H1 (cell line): ENCODE data around the gene PDIA2. TPM values are rescaled to one million over a fixed set of nuclear protein-coding genes. Genes with fewer than 3 reads are reported as not detected.

ENCODE experiments used
- CTCF ChIA-PET: fragments of 300-600 bp; sonication (Branson Sonifier 250); formaldehyde crosslinking; loops from one replicate; lab custom pipeline; 2021; ENCODE audit not compliant: partially characterized antibody; lab: Charles Lee
- POLR2A ChIA-PET: fragments of 300-600 bp; sonication (Branson Sonifier 250); formaldehyde crosslinking; loops from one replicate; lab custom pipeline; 2021; ENCODE audit warnings: inconsistent platforms; ENCODE audit not compliant: partially characterized antibody; lab: Charles Lee
- DNase-seq, 2 experiments: peaks; one replicate each; pipeline versions ENCODE4 v3.0.0 to v3.0.0-alpha.2; 2010 to 2022; ENCODE audit warnings: low spot score in 2 of 2, low read depth in 1 of 2, mixed read lengths in 1 of 2
- FAIRE-seq: peaks from 2 replicates; lab custom pipeline; 2011; peaks lifted over from hg19 to GRCh38; lab: Jason Lieb, UNC
- H2AFZ ChIP-seq: 2 replicates; pipeline ENCODE4 v1.8.1; 2012; ENCODE audit warnings: low read length, inconsistent platforms
- H2AK5ac ChIP-seq: 2 replicates; pipeline ENCODE4 v1.6.1; 2013; ENCODE audit warnings: low read depth, low read length
- H2BK120ac ChIP-seq: replicated peaks from 2 replicates; pipeline ENCODE3; 2013; ENCODE audit warnings: low read depth, low read length, inconsistent platforms
- H2BK12ac ChIP-seq: 2 replicates; pipeline ENCODE4 v1.6.1; 2013; ENCODE audit warnings: low read depth, low read length
- H2BK15ac ChIP-seq: 2 replicates; pipeline ENCODE4 v1.6.1; 2013; ENCODE audit warnings: low read length
- H2BK20ac ChIP-seq: 2 replicates; pipeline ENCODE4 v1.6.1; 2013; ENCODE audit warnings: low read length
- H2BK5ac ChIP-seq: 2 replicates; pipeline ENCODE4 v1.6.1; 2013; ENCODE audit warnings: low read depth, low read length
- H3K14ac ChIP-seq: 2 replicates; pipeline ENCODE4 v1.6.1; 2013; ENCODE audit warnings: inconsistent platforms; ENCODE audit not compliant: insufficient read length
- H3K18ac ChIP-seq: 2 replicates; pipeline ENCODE4 v1.6.1; 2013; ENCODE audit warnings: low read length; ENCODE audit errors: extremely low read depth
- H3K23ac ChIP-seq: 2 replicates; pipeline ENCODE4 v1.6.1; 2013; ENCODE audit warnings: inconsistent platforms; ENCODE audit not compliant: insufficient read length
- H3K23me2 ChIP-seq: 2 replicates; pipeline ENCODE4 v1.6.1; 2013; ENCODE audit warnings: low read depth, low read length
- H3K27ac ChIP-seq: 2 replicates; pipeline ENCODE4 v1.6.1; 2011; ENCODE audit warnings: low read depth, low read length, inconsistent platforms
- H3K27me3 ChIP-seq, 4 experiments: replicated peaks in 1 of 4; 1 replicate in 1 of 4; 2 replicates in 3 of 4; pipeline versions ENCODE4 v1.6.1 to v1.8.1; 2011 to 2013; ENCODE audit warnings: low read length in 3 of 4, mild to moderate bottlenecking in 3 of 4, inconsistent platforms in 2 of 4, mixed read lengths in 2 of 4, moderate library complexity in 1 of 4; ENCODE audit not compliant: control insufficient read depth in 3 of 4, insufficient read depth in 3 of 4; ENCODE audit errors: extremely low read depth in 1 of 4
- H3K36me3 ChIP-seq, 4 experiments: 2 replicates each; pipeline versions ENCODE4 v1.6.1 to v1.8.1; 2011 to 2013; ENCODE audit warnings: mild to moderate bottlenecking in 4 of 4, low read length in 3 of 4, moderate library complexity in 2 of 4, control low read depth in 1 of 4, inconsistent platforms in 1 of 4; ENCODE audit not compliant: insufficient read depth in 4 of 4, control insufficient read depth in 2 of 4
- H3K4ac ChIP-seq: replicated peaks from 2 replicates; pipeline ENCODE3; 2013; ENCODE audit warnings: low read length, low read depth, mixed read lengths, inconsistent platforms; ENCODE audit not compliant: insufficient read length
- H3K4me1 ChIP-seq, 4 experiments: replicated peaks in 1 of 4; 1 replicate in 1 of 4; 2 replicates in 3 of 4; pipeline versions ENCODE4 v1.6.1 to v1.8.1; 2011 to 2013; ENCODE audit warnings: low read length in 3 of 4, inconsistent platforms in 2 of 4, mixed read lengths in 1 of 4; ENCODE audit not compliant: insufficient read depth in 4 of 4, control insufficient read depth in 3 of 4
- H3K4me2 ChIP-seq, 2 experiments: 2 replicates each; pipeline versions ENCODE4 v1.6.1 to v1.8.1; 2011 to 2013; ENCODE audit warnings: low read depth in 2 of 2, low read length in 2 of 2, control low read depth in 1 of 2, inconsistent platforms in 1 of 2, mild to moderate bottlenecking in 1 of 2; ENCODE audit not compliant: insufficient read depth in 1 of 2
- H3K4me3 ChIP-seq, 4 experiments: fragments of 200-600, 300-600 bp in 1 of 4; sonication (generic), shearing (Covaris generic), sonication (Bioruptor Twin) in 1 of 4; 2 replicates each; pipeline versions ENCODE4 v1.5.1 to v1.8.1; 2011 to 2016; ENCODE audit warnings: low read length in 4 of 4, low read depth in 3 of 4, control low read depth in 2 of 4, inconsistent platforms in 2 of 4, mild to moderate bottlenecking in 2 of 4, mixed read lengths in 1 of 4, moderate library complexity in 1 of 4; ENCODE audit not compliant: insufficient read depth in 2 of 4; ENCODE audit errors: extremely low read depth in 1 of 4
- H3K56ac ChIP-seq: replicated peaks from 2 replicates; pipeline ENCODE3; 2013; ENCODE audit warnings: low read depth, mild to moderate bottlenecking, mixed read lengths, low read length, inconsistent platforms; ENCODE audit not compliant: insufficient read length
- H3K79me1 ChIP-seq: 2 replicates; pipeline ENCODE4 v1.6.1; 2013; ENCODE audit warnings: low read depth, low read length, control low read depth
- H3K79me2 ChIP-seq, 2 experiments: 2 replicates each; pipeline versions ENCODE4 v1.6.1 to v1.8.1; 2012 to 2013; ENCODE audit warnings: low read length in 2 of 2, mild to moderate bottlenecking in 2 of 2, inconsistent platforms in 1 of 2; ENCODE audit not compliant: insufficient read depth in 2 of 2, control insufficient read depth in 1 of 2
- H3K9ac ChIP-seq, 4 experiments: replicated peaks in 1 of 4; 1 replicate in 1 of 4; 2 replicates in 3 of 4; pipeline versions ENCODE4 v1.6.1 to v1.8.1; 2011 to 2013; ENCODE audit warnings: low read depth in 3 of 4, low read length in 3 of 4, control low read depth in 2 of 4, mild to moderate bottlenecking in 2 of 4, moderate library complexity in 2 of 4, inconsistent platforms in 1 of 4; ENCODE audit errors: extremely low read depth in 1 of 4
- H3K9me3 ChIP-seq, 2 experiments: 2 replicates each; pipeline versions ENCODE4 v1.6.1 to v1.8.1; 2012 to 2013; ENCODE audit warnings: mild to moderate bottlenecking in 2 of 2, moderate library complexity in 2 of 2, control low read depth in 1 of 2, inconsistent platforms in 1 of 2, low read depth in 1 of 2, low read length in 1 of 2, mixed read lengths in 1 of 2; ENCODE audit not compliant: insufficient read depth in 2 of 2
- H4K20me1 ChIP-seq, 2 experiments: replicated peaks in 1 of 2; 2 replicates each; pipeline versions ENCODE3 to v1.8.1; 2011 to 2013; ENCODE audit warnings: inconsistent platforms in 2 of 2, low read length in 2 of 2, mild to moderate bottlenecking in 1 of 2; ENCODE audit not compliant: insufficient read depth in 2 of 2, control insufficient read depth in 1 of 2
- H4K5ac ChIP-seq: 2 replicates; pipeline ENCODE4 v1.6.1; 2013; ENCODE audit warnings: low read length, low read depth, mixed read lengths, inconsistent platforms; ENCODE audit not compliant: insufficient read length
- H4K8ac ChIP-seq: 2 replicates; pipeline ENCODE4 v1.8.0; 2013; ENCODE audit warnings: mild to moderate bottlenecking, moderate library complexity, low read length, inconsistent platforms; ENCODE audit not compliant: insufficient read depth; ENCODE audit errors: extremely low read depth
- H4K91ac ChIP-seq: replicated peaks from 2 replicates; pipeline ENCODE3; 2013; ENCODE audit warnings: low read length, mixed read lengths, inconsistent platforms; ENCODE audit not compliant: insufficient read length
- ASH2L ChIP-seq: fragments of 200-600, 300-600 bp; sonication (generic); IDR thresholded peaks from one replicate; pipeline ENCODE4 v1.7.1; 2017; ENCODE audit warnings: low read length
- EZH2 ChIP-seq: fragments of 200-600 bp; sonication (generic); IDR thresholded peaks from 2 replicates; pipeline ENCODE4 v1.7.1; 2012; ENCODE audit warnings: low read depth, mild to moderate bottlenecking, moderate library complexity, low read length, inconsistent platforms; ENCODE audit not compliant: severe bottlenecking
- JUND ChIP-seq: IDR thresholded peaks from 2 replicates; pipeline ENCODE4 v1.6.1; 2011; ENCODE audit warnings: mild to moderate bottlenecking, improper control_type of control experiment, low read length
- KDM4A ChIP-seq: IDR thresholded peaks from one replicate; pipeline ENCODE4 v1.7.1; 2012; ENCODE audit warnings: low read depth, mild to moderate bottlenecking, moderate library complexity, low read length, inconsistent platforms; ENCODE audit not compliant: severe bottlenecking
- RAD21 ChIP-seq, 2 experiments: IDR thresholded peaks in 1 of 2; conservative IDR thresholded peaks in 1 of 2; 2 replicates each; pipeline ENCODE4 v1.6.1; 2011; ENCODE audit warnings: low read depth in 2 of 2, low read length in 2 of 2, improper control_type of control experiment in 1 of 2, inconsistent platforms in 1 of 2, mild to moderate bottlenecking in 1 of 2, moderate library complexity in 1 of 2
- WGBS, 2 experiments: shearing (Covaris generic) in 1 of 2; methylation state at CpG; one replicate each; pipeline versions ENCODE4 v1.1.6 to v1.1.7; 2013 to 2015; ENCODE audit warnings: low lambda C conversion rate in 2 of 2, mixed read lengths in 2 of 2, inconsistent platforms in 1 of 2, low coverage in 1 of 2, missing lambda C conversion rate in 1 of 2; ENCODE audit not compliant: insufficient replicate concordance in 2 of 2, insufficient coverage in 1 of 2, insufficient read length in 1 of 2; ENCODE audit errors: extremely low coverage in 1 of 2, missing lambda C conversion rate in 1 of 2; 5-methylcytosine and 5-hydroxymethylcytosine counted together
- polyA plus RNA-seq, 7 experiments: library from polyadenylated mRNA; depleted of rRNA in 3 of 7; stranded (reverse) in 5 of 7; unstranded in 2 of 7; fragments of >200 nt in 5 of 7; fragments of 200-250 nt in 2 of 7; gene quantifications; 1 replicate in 5 of 7; 2 replicates in 1 of 7; 4 replicates in 1 of 7; pipeline versions ENCODE4 v1.2.1 to v1.2.3, GENCODE V29; 2011 to 2013; ENCODE audit warnings: missing spikeins in 2 of 7, mixed read lengths in 2 of 7
- total RNA-seq: library from RNA; stranded (reverse); fragmentation: NEBNext Ultra II Directional; extraction: Animal tissue kit (Norgen Biotek cat#: 25700); gene quantifications from 2 replicates; pipeline ENCODE4 v1.2.1, GENCODE V29; 2021
- TF ChIP-seq, protein P1 (sequence below), 3 experiments: IDR thresholded peaks; 1 replicate in 2 of 3; 2 replicates in 1 of 3; pipeline versions ENCODE4 v1.5.1 to v1.6.1; 2011; ENCODE audit warnings: low read length in 3 of 3, mild to moderate bottlenecking in 3 of 3, inconsistent platforms in 2 of 3, low read depth in 1 of 3, moderate library complexity in 1 of 3; ENCODE audit not compliant: insufficient read depth in 1 of 3; ENCODE audit errors: control extremely low read depth in 1 of 3

PDIA2 gene
- total and polyA plus RNA-seq, 2 of the 8 experiments (the other 6 are each of a cell fraction or from before 2014, with no cell fraction given), result 0.34 to 0.50 TPM

DNA sequence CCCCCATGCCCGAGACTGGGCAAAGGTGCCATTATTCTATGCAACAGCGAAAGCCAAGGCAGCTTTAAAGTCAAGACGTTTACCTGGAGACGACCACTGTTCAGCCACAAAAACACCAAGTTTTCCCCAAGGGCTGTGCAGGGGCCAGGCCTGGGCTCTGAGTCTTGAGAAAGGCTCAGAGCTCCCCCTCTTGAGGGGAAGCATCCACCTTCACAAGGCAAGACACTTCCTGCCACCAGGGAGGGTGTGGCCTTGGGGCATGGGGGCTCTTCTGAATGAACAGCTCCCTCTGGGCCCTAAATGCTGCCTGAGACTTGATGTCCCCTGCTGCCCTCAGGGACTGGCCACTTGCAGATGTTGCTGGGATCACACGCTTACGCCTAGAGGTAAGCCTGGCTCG, 26.5 kb downstream of the PDIA2 start:
- Histone ChIP-seq H3K79me1 (no peaks in the 10 kb centered on the region; the same call in none of the 2 replicates), H3K36me3 (peaks cover 4 to 19% (median 16%) of the 10 kb centered on the region in 4 experiments; a peak in 7 of 8 replicates), H2BK20ac (no peak overlapping the region), H4K91ac (no peak overlapping the region), H2AK5ac (no peak overlapping the region), H3K9me3 (no peaks in the 10 kb centered on the region), H3K4me3 (no peak overlapping the region), H2BK15ac (no peak overlapping the region), H3K56ac (no peak overlapping the region), H3K79me2 (no peaks in the 10 kb centered on the region; a peak in 1 of 4 replicates), H3K18ac (no peak overlapping the region), H3K4me1 (no peaks in the 10 kb centered on the region), H4K5ac (no peak overlapping the region)
- no peak for DNase-seq
- 83% methylated on average over 7 of the region's 7 CpGs; no CpG with 5 or more reads in 1 of the 2 experiments for WGBS, 2 experiments
- TF ChIP-seq EZH2 (no peak), ASH2L (no peak), JUND (no peak), KDM4A (no peak), RAD21 (IDR thresholded peaks at IDR 0.05 in 1 of 2, conservative IDR thresholded peaks at IDR 0.05 in 1 of 2; ENCODE audit: low read depth in 2 of 2, low read length in 2 of 2) (peak; percentile 28 to 35)
- TF ChIP-seq, protein P1, sequence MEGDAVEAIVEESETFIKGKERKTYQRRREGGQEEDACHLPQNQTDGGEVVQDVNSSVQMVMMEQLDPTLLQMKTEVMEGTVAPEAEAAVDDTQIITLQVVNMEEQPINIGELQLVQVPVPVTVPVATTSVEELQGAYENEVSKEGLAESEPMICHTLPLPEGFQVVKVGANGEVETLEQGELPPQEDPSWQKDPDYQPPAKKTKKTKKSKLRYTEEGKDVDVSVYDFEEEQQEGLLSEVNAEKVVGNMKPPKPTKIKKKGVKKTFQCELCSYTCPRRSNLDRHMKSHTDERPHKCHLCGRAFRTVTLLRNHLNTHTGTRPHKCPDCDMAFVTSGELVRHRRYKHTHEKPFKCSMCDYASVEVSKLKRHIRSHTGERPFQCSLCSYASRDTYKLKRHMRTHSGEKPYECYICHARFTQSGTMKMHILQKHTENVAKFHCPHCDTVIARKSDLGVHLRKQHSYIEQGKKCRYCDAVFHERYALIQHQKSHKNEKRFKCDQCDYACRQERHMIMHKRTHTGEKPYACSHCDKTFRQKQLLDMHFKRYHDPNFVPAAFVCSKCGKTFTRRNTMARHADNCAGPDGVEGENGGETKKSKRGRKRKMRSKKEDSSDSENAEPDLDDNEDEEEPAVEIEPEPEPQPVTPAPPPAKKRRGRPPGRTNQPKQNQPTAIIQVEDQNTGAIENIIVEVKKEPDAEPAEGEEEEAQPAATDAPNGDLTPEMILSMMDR (IDR thresholded peaks at IDR 0.05; ENCODE audit: control extremely low read depth in 1 of 3, insufficient read depth in 1 of 3, low read depth in 1 of 3, low read length in 3 of 3), result peak in 1 of 3 experiments; percentile 19; a peak in 1 of 4 replicates
- TF ChIP-seq, all 59 proteins: peak for 2
- no peak overlapping the region for H3K14ac ChIP-seq
- H4K8ac ChIP-seq, result no peak overlapping the region
- no peak overlapping the region for H2BK12ac ChIP-seq
- H3K27me3 ChIP-seq, result no peaks in the 10 kb centered on the region
- POLR2A ChIA-PET, result interaction anchor here (0.6 to 1.3 kb wide), 2 partner anchors 24 to 46 kb away, joined by 3 read pairs; no protein-coding TSS in a partner anchor
- no peak overlapping the region for H3K27ac ChIP-seq
- H3K9ac ChIP-seq, result no peak overlapping the region
- H2AFZ ChIP-seq, result no peak overlapping the region
- H4K20me1 ChIP-seq, result peaks cover 4 to 20% of the 10 kb centered on the region in 2 experiments
- no peak for FAIRE-seq
- H3K4ac ChIP-seq, result no peak overlapping the region
- H3K23ac ChIP-seq, result no peak overlapping the region
- no peak overlapping the region for H3K4me2 ChIP-seq
- no peak overlapping the region for H2BK120ac ChIP-seq
- CTCF ChIA-PET, result interaction anchor here (0.6 to 6.0 kb wide), 13 partner anchors 10 to 213 kb away, joined by 3 to 46 read pairs (median 4); no protein-coding TSS in a partner anchor
- H3K23me2 ChIP-seq, result 0 out of 2 replicates have a peak, but pooled peaks cover 2% of the 10 kb centered on the region
- no peak overlapping the region for H2BK5ac ChIP-seq
